ENCODE results near the gene REX1BD. TPM values are rescaled to one million over a fixed set of nuclear protein-coding genes. Genes with fewer than 3 reads are reported as not detected.

The REX1BD gene
- total RNA-seq, 1 donor from 2014 or later, result 101 TPM

Other genes starting within 250 kb of the REX1BD start
- gene PGPEP1, start 248.2 kb upstream of the REX1BD start, total RNA-seq, result 27.6 and 29.2 TPM in 2 replicates
- gene GDF15, start 202.6 kb upstream of the REX1BD start, total RNA-seq, result 0.78 TPM in 1 of 2 replicates, not detected in the other
- not detected in 2 replicates for gene LRRC25, start 191.2 kb upstream of the REX1BD start, total RNA-seq
- 138 and 139 TPM in 2 replicates for gene SSBP4, start 169.4 kb upstream of the REX1BD start, total RNA-seq
- 8.1 and 9.1 TPM in 2 replicates for gene ISYNA1, start 150.7 kb upstream of the REX1BD start, total RNA-seq
- gene ELL, start 66.7 kb upstream of the REX1BD start, total RNA-seq, result 25.7 and 30.2 TPM in 2 replicates
- gene FKBP8, start 45.2 kb upstream of the REX1BD start, total RNA-seq, result 192 and 199 TPM in 2 replicates
- 100.0 and 102 TPM in 2 replicates for gene KXD1, start 30.9 kb upstream of the REX1BD start, total RNA-seq
- 1,453 and 1,494 TPM in 2 replicates for gene UBA52, start 16.9 kb upstream of the REX1BD start, total RNA-seq
- not detected in 2 replicates for gene CRLF1, start 18.0 kb downstream of the REX1BD start, total RNA-seq
- gene TMEM59L, start 24.1 kb downstream of the REX1BD start, total RNA-seq, result 0.15 TPM in 1 of 2 replicates, not detected in the other
- gene KLHL26, start 48.2 kb downstream of the REX1BD start, total RNA-seq, result 11.5 and 13.5 TPM in 2 replicates
- 8.9 and 9.2 TPM in 2 replicates for gene CRTC1, start 94.9 kb downstream of the REX1BD start, total RNA-seq
- gene COMP, start 202.5 kb downstream of the REX1BD start, total RNA-seq, result not detected in 2 replicates
- gene UPF1, start 243.2 kb downstream of the REX1BD start, total RNA-seq, result 96.6 and 96.7 TPM in 2 replicates

Measured in T-helper 1 cell treated with Interleukin-12 subunit alpha and Interleukin-12 subunit beta and Interleukin-4 antibody, amounts not matched to agents 30 ng/mL and 1 ng/mL, for 36 hours (primary cell).